SU-DHL-6 (cell line): Measurements from ENCODE around the gene SMAD5.

Experiments
- EZH2phosphoT487 ChIP-seq: fragments of 200-600 bp; sonication (generic), shearing (Covaris generic); conservative IDR thresholded peaks from 2 replicates; pipeline ENCODE4 v1.6.1; 2018; ENCODE audit warnings: mild to moderate bottlenecking, antibody characterized with exemption, low read length, moderate library complexity, mixed read lengths
- TF ChIP-seq, protein P1 (sequence below): fragments of 200-600 bp; sonication (generic); IDR thresholded peaks from one replicate; pipeline ENCODE4 v1.5.1; 2017; ENCODE audit warnings: antibody characterized with exemption, mild to moderate bottlenecking, low read length, moderate library complexity; ENCODE audit not compliant: insufficient read depth, poor library complexity, severe bottlenecking

DNA sequence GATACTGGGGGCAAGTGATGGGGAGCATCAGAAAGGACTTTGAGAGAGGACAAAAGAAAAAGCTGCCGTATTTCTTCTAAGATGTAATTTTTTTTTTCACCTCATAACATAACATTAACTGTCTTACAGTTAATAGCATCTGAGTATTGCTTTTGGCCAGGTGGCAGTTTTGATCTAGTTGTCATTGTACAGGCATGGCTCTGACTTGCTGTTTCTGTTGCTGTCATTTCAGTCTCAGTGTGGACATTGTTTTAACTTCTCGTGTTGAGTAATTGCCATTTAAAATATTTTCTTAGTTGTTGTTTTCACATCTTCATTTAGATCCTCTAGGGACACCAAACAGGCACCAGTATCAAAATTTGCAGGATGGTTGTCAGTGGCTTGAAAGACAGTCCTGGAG lies 12.4 kb downstream of the SMAD5 start:
- TF ChIP-seq, protein P1, sequence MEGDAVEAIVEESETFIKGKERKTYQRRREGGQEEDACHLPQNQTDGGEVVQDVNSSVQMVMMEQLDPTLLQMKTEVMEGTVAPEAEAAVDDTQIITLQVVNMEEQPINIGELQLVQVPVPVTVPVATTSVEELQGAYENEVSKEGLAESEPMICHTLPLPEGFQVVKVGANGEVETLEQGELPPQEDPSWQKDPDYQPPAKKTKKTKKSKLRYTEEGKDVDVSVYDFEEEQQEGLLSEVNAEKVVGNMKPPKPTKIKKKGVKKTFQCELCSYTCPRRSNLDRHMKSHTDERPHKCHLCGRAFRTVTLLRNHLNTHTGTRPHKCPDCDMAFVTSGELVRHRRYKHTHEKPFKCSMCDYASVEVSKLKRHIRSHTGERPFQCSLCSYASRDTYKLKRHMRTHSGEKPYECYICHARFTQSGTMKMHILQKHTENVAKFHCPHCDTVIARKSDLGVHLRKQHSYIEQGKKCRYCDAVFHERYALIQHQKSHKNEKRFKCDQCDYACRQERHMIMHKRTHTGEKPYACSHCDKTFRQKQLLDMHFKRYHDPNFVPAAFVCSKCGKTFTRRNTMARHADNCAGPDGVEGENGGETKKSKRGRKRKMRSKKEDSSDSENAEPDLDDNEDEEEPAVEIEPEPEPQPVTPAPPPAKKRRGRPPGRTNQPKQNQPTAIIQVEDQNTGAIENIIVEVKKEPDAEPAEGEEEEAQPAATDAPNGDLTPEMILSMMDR = no peak
- no peak for TF ChIP-seq EZH2phosphoT487
